GM10847 (cell line): ENCODE results near the gene ZNF536.

Experiments
- POLR2A ChIP-seq: IDR thresholded peaks from 2 replicates; pipeline ENCODE4 v1.6.1; 2011; ENCODE audit not compliant: insufficient read length; ENCODE audit errors: extremely low read depth

The ZNF536 gene

GRCh38 chr19:30387311-30388115 lies 15.3 kb downstream of the ZNF536 start:
- no peak for TF ChIP-seq POLR2A

- no peak for TF ChIP-seq POLR2A
Measured at GRCh38 chr19:30388327-30388726, 16.1 kb downstream of the ZNF536 start.

GRCh38 chr19:30388819-30389218 lies 16.6 kb downstream of the ZNF536 start:
- TF ChIP-seq POLR2A, result no peak

GRCh38 chr19:30390356-30390988 lies 18.3 kb downstream of the ZNF536 start:
- TF ChIP-seq POLR2A, result no peak

GRCh38 chr19:30391052-30391451 lies 18.9 kb downstream of the ZNF536 start:
- TF ChIP-seq POLR2A, result no peak

GRCh38 chr19:30391554-30392551 lies 19.7 kb downstream of the ZNF536 start:
- TF ChIP-seq POLR2A, result no peak

- TF ChIP-seq POLR2A, result no peak
Measured at GRCh38 chr19:30393046-30393445, 20.9 kb downstream of the ZNF536 start.

- no peak for TF ChIP-seq POLR2A
Measured at GRCh38 chr19:30393729-30394480, 21.7 kb downstream of the ZNF536 start.

GRCh38 chr19:30394481-30395151 lies 22.4 kb downstream of the ZNF536 start:
- no peak for TF ChIP-seq POLR2A

GRCh38 chr19:30395283-30395682 lies 23.1 kb downstream of the ZNF536 start:
- no peak for TF ChIP-seq POLR2A

- no peak for TF ChIP-seq POLR2A
Measured at GRCh38 chr19:30401956-30402355, 29.8 kb downstream of the ZNF536 start.

- TF ChIP-seq POLR2A, result no peak
Measured at GRCh38 chr19:30402436-30403202, 30.4 kb downstream of the ZNF536 start.

- TF ChIP-seq POLR2A, result no peak
Measured at GRCh38 chr19:30403203-30403985, 31.2 kb downstream of the ZNF536 start.
